ENCODE results near the gene PLA2G6. TPM values are rescaled to one million over a fixed set of nuclear protein-coding genes. Genes with fewer than 3 reads are reported as not detected.

Gene PLA2G6
- total and polyA plus RNA-seq, 9 of the 15 experiments (the other 6 are each of a cell fraction or from before 2014, with no cell fraction given), result 0.11 to 12.2 (median 9.7) TPM

DNA sequence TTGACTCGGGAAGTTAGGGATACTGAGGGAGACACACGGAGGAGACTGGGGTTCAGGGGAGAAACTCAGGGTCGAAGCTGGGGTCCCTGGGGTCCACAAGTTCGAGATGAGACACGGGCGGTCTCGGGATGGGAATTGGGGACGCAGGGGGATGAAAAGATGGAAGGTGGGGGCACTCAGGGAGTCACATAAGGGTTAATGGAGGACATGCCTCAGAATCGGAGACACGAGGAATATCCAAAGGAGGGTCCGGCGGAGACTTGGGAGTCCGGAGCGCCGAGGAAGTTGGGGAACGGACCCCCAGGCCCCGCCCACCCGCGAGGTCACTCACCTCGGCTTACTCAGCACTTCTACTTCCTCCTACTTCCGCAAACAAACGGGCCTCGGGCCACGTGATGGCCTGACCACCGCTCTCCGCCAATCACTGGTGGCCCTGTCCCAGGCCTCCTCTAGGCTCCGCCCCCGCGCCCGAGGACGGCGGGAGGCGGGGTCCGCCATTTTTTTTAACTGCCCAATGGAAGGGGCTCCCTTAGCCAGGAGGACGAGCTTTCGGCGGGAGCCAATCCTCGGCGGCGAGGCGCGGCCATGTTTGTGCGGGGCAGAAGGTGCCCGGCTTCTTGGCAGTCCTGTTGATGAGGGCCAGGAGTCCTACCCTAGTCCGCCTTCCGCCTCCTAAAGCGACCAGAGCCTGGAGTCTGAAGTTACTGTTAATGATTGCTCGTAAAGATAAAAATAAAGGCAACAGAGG is at the start of gene PLA2G6 (continued):
- no peak for TF ChIP-seq MXI1 (IDR thresholded peaks at IDR 0.05; ENCODE audit: low read depth, low read length)
- TF ChIP-seq, protein P1, sequence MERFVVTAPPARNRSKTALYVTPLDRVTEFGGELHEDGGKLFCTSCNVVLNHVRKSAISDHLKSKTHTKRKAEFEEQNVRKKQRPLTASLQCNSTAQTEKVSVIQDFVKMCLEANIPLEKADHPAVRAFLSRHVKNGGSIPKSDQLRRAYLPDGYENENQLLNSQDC (CRISPR knock-in tag; IDR thresholded peaks at IDR 0.05), result no peak
- TF ChIP-seq ZNF398 (CRISPR knock-in tag; IDR thresholded peaks at IDR 0.05), result no peak
- TF ChIP-seq, protein P2, sequence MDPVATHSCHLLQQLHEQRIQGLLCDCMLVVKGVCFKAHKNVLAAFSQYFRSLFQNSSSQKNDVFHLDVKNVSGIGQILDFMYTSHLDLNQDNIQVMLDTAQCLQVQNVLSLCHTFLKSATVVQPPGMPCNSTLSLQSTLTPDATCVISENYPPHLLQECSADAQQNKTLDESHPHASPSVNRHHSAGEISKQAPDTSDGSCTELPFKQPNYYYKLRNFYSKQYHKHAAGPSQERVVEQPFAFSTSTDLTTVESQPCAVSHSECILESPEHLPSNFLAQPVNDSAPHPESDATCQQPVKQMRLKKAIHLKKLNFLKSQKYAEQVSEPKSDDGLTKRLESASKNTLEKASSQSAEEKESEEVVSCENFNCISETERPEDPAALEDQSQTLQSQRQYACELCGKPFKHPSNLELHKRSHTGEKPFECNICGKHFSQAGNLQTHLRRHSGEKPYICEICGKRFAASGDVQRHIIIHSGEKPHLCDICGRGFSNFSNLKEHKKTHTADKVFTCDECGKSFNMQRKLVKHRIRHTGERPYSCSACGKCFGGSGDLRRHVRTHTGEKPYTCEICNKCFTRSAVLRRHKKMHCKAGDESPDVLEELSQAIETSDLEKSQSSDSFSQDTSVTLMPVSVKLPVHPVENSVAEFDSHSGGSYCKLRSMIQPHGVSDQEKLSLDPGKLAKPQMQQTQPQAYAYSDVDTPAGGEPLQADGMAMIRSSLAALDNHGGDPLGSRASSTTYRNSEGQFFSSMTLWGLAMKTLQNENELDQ (CRISPR knock-in tag; IDR thresholded peaks at IDR 0.05; ENCODE audit: borderline replicate concordance), result no peak
- TF ChIP-seq SMARCA5 (IDR thresholded peaks at IDR 0.05), result 0 out of 2 replicates have a peak, but pooled peaks have one; percentile 1
- no peak for TF ChIP-seq ZBTB8A (IDR thresholded peaks at IDR 0.05; ENCODE audit: partially characterized antibody)
- TF ChIP-seq CBX5 (IDR thresholded peaks at IDR 0.05; ENCODE audit: borderline replicate concordance, low read depth), result no peak
- TF ChIP-seq ZNF395 (CRISPR knock-in tag; IDR thresholded peaks at IDR 0.05), result no peak
- TF ChIP-seq KDM5B (IDR thresholded peaks at IDR 0.05; ENCODE audit: insufficient replicate concordance, low read depth, low read length), result no peak
- TF ChIP-seq, protein P3, sequence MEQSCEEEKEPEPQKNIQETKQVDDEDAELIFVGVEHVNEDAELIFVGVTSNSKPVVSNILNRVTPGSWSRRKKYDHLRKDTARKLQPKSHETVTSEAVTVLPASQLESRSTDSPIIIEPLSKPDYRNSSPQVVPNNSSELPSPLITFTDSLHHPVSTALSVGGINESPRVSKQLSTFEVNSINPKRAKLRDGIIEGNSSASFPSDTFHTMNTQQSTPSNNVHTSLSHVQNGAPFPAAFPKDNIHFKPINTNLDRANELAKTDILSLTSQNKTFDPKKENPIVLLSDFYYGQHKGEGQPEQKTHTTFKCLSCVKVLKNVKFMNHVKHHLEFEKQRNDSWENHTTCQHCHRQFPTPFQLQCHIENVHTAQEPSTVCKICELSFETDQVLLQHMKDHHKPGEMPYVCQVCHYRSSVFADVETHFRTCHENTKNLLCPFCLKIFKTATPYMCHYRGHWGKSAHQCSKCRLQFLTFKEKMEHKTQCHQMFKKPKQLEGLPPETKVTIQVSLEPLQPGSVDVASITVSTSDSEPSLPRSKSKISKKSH (CRISPR knock-in tag; IDR thresholded peaks at IDR 0.05), result no peak
- TF ChIP-seq HNRNPK (IDR thresholded peaks at IDR 0.05; ENCODE audit: low read depth, low read length, poor library complexity, severe bottlenecking), result no peak
- peak; percentile 66 for TF ChIP-seq ZNF384 (IDR thresholded peaks at IDR 0.05; ENCODE audit: low read depth, low read length)
- no peak for TF ChIP-seq CBX2 (IDR thresholded peaks at IDR 0.05; ENCODE audit: insufficient read depth, low read length, poor library complexity, severe bottlenecking)
- no peak for TF ChIP-seq BCL6 (CRISPR knock-in tag; IDR thresholded peaks at IDR 0.05)
- no peak for TF ChIP-seq XRCC5 (IDR thresholded peaks at IDR 0.05; ENCODE audit: low read depth, low read length)
- TF ChIP-seq CREM (IDR thresholded peaks at IDR 0.05; ENCODE audit: low read depth), result peak; percentile 46; the same call in 1 of the 2 replicates
- no peak for TF ChIP-seq SMAD1 (IDR thresholded peaks at IDR 0.05; ENCODE audit: low read depth, low read length, partially characterized antibody)
- peak; percentile 33; the same call in 1 of the 2 replicates for TF ChIP-seq GABPA (tag; conservative IDR thresholded peaks at IDR 0.05; ENCODE audit: low read depth)
- TF ChIP-seq SIN3B (IDR thresholded peaks at IDR 0.05; ENCODE audit: low read depth), result no peak

Data from K562 (cell line).